IPS DF 4.7 (cell line): ENCODE measurements around the gene SDR9C7.
"Not testable (repeated sequence)": the region's sequence is repeated elsewhere in the genome, so short reads cannot be mapped to it uniquely, and the experiment has no call there.

Experiments used
- DNase-seq: peaks from one replicate; pipeline ENCODE4 v3.0.0-alpha.2; 2013; ENCODE audit warnings: low spot score; ENCODE audit errors: extremely low read depth

SDR9C7 gene

GRCh38 chr12:56953314-56953713 lies 19.1 kb upstream of the SDR9C7 start:
- no peak for DNase-seq

DNA sequence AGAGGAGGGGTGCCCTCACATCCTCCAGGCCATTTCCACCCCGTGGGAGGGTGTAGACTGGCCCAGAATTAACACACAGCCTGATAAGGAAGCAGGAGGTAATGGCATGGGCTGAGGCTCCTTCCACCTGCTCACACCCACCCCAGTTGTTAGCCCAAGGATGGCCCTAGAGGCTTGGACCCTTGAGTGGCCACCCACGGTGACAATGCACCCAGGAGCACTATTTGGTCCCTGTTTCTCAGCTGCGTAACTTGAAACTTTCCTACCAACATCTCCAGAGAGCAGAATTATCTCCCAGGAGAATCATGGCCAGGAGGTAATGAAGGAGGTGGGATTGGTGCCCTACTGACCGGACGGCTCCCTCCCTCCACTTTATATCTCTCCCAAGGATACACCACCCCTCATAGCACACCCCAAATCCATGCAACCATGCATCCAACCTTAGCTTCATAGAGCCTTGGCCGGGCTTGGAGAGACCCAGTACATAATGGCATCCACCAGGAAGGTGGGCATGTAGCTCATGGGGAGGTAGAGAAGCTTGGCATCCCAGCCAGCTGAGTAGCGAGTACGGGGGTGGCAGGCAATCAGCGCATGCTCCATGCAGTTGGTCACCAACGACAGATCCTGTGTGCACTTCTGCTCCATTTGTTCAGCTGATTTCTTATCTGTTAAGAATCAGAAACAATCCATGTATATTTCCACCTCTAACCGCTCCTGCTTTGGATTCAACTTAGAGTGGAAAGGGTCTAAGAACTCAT lies 17.6 kb upstream of the SDR9C7 start:
- no peak for DNase-seq

DNA sequence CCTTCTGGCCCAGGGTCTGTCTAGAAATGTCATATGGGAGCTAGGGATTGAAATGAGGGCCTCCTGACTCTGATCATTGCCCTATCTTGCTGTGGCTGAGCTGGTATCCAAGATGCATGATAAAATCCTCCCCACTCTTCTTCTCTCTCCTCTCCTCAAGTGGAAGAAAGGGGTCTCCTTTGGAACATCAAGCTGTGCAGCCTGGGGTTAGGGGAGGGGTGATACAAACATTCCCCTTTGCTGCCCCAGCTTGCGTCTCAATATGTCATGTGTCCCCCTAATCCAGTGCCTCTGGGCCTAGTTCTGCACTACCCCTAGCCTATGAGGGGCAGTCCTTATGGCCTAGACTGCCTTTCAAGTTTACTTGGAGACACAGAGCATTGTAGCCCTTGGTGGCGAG lies 14.7 kb upstream of the SDR9C7 start:
- DNase-seq: no peak

- no peak for DNase-seq
Observed at GRCh38 chr12:56948457-56948777, 14.2 kb upstream of the SDR9C7 start.

DNA sequence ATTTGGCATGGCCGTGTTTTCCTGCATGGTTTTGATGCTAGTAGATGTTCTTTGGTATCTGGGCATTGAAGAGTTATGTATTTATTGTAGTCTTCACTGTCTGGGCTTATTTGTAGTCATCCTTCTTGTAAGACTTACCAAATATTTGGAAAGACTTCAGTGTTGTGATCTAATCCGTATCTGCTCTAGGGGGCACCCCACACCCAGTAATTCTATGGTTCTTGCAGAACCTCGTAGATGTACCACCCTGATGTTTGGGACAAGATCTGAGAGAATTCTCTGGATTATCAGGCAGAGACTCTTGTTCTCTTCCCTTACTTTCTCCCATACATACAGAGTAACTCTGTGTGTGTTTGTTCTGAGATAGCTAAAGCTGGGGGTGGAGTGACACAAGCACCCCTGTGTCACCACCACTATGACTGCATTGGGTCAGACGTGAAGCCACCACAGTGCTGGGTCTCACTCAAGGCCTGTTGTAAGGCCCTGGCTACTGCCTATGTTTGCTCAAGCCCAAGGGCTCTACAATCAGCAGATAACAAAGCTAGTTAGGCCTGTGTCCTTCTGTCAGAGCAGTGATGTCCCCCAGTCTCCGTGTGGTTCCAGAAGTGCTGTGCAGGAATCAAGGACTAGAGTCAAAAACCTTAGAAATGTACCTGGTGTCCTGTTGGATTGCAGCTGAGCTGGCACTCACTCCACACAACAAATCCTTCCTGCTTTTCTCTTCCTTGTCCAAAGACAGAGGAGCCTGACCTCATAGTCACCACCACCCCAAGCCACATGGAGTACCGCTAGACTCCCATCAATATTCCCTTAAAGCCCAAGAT lies 13.6 kb upstream of the SDR9C7 start:
- no peak for DNase-seq

DNA sequence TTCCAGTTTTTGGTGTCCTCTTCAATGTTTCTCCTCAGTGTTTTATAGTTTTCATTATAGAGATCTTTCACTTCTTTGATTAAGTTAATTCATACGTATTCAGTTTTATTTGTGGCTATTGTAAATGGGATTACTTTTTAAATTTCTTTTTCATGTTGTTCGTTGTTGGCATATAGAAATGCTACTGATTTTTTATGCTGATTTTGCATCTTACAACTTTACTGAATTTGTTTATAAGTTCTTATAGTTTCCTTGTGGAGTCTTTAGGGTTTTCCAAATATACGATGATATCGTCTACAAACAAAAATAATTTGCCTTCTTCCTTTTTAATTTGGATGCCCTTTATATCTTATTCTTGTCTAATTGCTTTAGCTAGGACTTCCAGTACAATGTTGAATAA lies 9.7 kb upstream of the SDR9C7 start:
- no peak for DNase-seq

GRCh38 chr12:56943374-56943773 lies 9.2 kb upstream of the SDR9C7 start:
- not testable (repeated sequence) for DNase-seq

GRCh38 chr12:56941299-56942017 lies 7.2 kb upstream of the SDR9C7 start:
- DNase-seq: no peak

DNA sequence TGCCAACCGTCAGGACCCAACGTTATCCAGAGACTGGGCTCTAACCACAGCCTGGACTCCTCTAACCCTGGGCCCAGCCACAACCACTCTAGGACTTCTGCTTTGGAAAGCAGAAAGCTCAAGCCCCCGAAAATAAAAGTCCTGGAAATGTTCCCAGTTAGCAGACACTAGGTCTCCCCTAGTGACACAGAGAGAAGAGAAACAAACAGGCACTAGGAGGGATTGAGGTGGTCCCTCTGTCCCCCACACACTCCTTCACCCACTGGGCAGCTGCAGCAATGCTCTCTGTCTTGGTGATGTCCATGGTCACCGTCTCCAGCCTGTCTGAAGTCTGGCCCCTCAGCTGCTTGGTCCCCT lies 6.7 kb upstream of the SDR9C7 start:
- DNase-seq: not testable (repeated sequence)

DNA sequence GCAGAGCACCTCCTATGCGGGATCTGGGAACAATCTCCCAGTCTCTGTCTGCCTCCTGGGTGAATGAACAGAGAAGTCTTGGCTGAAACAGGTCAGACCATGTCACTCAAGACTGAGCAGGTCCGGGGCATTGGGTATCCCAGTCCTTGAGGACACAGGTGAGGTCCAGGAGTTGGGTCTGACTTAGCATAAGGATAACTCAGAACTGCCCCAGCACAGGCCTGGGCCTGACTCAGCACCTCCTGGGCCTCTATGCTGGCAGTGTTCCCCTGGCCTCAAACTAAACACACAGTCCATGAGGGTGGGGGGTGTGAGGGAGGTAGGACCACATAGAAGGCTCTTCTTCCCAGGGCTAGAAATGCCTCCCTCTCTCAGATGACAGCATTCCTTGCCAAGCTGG lies 1.5 kb upstream of the SDR9C7 start:
- no peak for DNase-seq

DNA sequence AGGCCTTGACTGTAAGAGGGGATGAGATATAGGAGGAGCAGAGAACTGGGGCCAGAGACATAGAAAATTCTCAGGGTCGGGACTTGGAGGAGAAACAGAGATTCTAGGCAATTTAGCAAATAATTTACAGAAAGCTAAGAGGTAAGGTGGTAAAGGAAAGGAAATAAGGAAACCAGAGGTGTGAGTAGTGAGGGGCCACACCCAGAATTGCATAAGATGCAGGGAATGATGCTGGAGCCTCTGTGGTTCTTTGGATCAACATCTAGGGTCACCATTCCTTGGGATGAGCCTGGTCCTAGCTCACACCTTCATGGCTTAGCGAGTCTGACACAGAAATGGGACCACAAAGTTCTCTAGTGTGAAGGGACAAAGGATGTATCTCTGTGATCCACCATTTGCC lies 949 bp upstream of the SDR9C7 start:
- DNase-seq: no peak

DNA sequence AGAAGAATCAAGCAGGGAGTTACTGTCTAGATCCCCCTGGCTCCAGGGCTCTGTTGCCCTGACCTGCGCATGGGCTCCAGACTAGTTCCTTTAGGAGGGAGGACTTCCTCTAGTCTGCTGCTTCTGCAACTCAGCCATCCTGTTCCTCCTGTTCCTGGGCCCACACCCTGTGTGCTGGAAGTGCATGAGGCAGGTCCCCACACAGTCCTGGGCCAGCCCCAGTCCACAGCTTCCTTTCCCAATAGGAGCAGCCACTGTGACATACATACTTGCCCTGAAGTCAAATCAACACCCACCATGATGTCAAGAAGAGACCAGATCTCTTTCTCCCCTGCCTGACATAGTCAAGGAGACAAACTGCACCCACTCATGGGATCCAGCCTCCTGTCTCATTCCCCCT lies 1.3 kb downstream of the SDR9C7 start:
- no peak for DNase-seq

- DNase-seq: no peak
Observed at GRCh38 chr12:56932146-56932545, 2.1 kb downstream of the SDR9C7 start.

GRCh38 chr12:56931474-56931978 lies 2.7 kb downstream of the SDR9C7 start:
- no peak for DNase-seq

- no peak for DNase-seq
Observed at GRCh38 chr12:56930241-56930640, 4.0 kb downstream of the SDR9C7 start.

- DNase-seq: no peak
Observed at GRCh38 chr12:56929780-56930179, 4.4 kb downstream of the SDR9C7 start.

DNA sequence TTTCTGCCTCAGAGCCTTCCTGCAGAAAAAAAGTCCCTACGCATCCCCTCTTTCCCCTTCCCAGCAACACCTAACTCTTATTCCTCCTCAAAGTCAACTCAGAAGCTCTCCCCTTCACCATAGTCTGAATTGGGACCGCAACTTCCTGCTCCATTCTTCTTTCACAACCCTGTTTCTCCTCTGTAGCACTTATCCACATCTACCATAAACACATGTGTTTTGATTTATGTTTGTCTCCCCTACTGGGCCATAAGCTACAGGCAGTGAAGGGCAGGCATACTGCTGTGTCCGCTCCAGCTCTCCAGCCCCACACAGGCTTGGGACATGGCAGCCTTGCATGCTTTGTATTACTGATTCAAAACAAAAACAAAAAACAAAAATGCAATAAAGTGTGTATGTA lies 5.9 kb downstream of the SDR9C7 start:
- no peak for DNase-seq

- DNase-seq: no peak
Observed at GRCh38 chr12:56927281-56927680, 6.9 kb downstream of the SDR9C7 start.

DNA sequence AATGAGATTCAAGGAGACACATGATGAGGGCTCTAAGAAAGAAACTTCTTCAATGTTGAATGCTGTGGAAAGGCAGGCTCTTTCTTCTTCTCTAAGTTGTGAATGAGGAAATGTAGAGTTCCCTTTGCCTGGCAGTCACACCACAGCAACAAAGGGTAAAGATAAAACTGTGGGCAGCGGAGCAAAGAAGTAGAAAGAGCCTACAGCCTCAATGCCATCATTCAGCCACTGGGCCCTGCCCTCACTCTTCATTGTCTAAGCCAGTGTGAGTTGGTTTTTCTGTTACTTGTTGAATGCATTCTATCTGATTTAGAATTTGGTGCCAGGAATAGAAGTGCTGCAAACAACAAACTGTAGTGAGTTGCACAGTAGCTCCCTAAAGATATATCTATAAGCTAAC lies 12.2 kb downstream of the SDR9C7 start:
- DNase-seq: no peak

DNA sequence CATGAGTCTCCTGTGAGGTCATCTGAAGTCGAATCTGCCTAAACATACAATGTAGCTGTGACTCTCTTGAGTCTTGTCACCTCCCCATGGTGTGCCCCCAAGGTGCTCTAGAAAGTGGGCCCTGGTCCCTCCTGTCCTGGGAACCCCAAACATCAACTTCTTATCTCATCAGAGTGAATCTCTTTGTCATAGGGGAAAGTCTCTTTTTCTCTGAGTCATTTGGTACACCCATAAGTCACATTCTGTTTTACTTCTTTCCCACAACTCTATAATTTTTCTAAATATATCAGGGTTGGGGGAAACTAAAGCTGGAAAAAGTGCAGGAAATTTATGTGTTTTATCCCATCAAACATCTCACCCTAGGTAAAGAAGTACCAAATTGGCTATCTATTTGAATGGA lies 12.9 kb downstream of the SDR9C7 start:
- DNase-seq: no peak

- not testable (repeated sequence) for DNase-seq
Observed at GRCh38 chr12:56918139-56918538, 16.1 kb downstream of the SDR9C7 start.

DNA sequence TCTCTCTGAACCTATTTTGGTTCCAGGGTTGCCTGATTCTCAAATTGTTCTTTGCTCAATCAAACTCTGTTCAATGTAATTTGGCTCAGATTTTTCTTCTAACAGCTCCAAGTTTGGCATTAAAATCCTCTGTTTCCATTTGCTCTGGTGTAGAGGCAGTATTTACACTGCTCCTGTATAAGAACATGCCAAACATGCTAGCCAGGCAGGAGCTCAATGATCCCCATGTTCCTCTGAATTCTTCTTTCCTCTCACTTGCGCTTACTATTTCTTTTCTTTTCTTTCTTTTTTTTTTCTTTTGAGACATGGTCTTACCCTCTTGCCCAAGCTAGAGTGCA lies 17.2 kb downstream of the SDR9C7 start:
- no peak for DNase-seq
